Colonic mucosa (tissue), 4 donors: ENCODE results near the gene TEX55. TPM values are rescaled to one million over a fixed set of nuclear protein-coding genes. Genes with fewer than 3 reads are reported as not detected.
"Not testable (repeated sequence)": the region's sequence is repeated elsewhere in the genome, so short reads cannot be mapped to it uniquely, and the experiment has no call there.

Experiments used
- DNase-seq: peaks from one replicate; pipeline ENCODE4 v3.0.0-alpha.2; 2020
- H3K27ac ChIP-seq: fragments of 200-600 bp; one replicate; pipeline ENCODE4 v1.8.0; 2021
- H3K27me3 ChIP-seq: fragments of 200-600 bp; one replicate; pipeline ENCODE4 v1.8.0; 2021
- H3K36me3 ChIP-seq: fragments of 200-600 bp; one replicate; pipeline ENCODE4 v1.8.0; 2021
- H3K4me1 ChIP-seq: fragments of 200-600 bp; one replicate; pipeline ENCODE4 v1.8.0; 2021; ENCODE audit warnings: mild to moderate bottlenecking
- H3K4me3 ChIP-seq: fragments of 200-600 bp; one replicate; pipeline ENCODE4 v1.8.0; 2021
- H3K9ac ChIP-seq, 2 donors: one replicate each; pipeline ENCODE4 v1.7.0; 2013; ENCODE audit warnings: control low read depth in 2 of 2, low read depth in 2 of 2, low read length in 2 of 2
- H3K9me3 ChIP-seq: fragments of 200-600 bp; one replicate; pipeline ENCODE4 v1.8.0; 2021
- intact Hi-C: fragments of 100-400 bp; cut with DNase I; formaldehyde crosslinking; loops from one replicate; pipeline ENCODE4 v1.14.1; 2022
- total RNA-seq, 2 donors: library from RNA; stranded (reverse); fragmentation: NEBNext Ultra II Directional in 1 of 2; extraction: Animal tissue kit (Norgen Biotek cat#: 25700) in 1 of 2; gene quantifications; one replicate each; pipeline ENCODE4 v1.2.1, GENCODE V29; 2021
- TF ChIP-seq, protein P1 (sequence below): fragments of 200-600 bp; IDR thresholded peaks from one replicate; pipeline ENCODE4 v1.8.0; 2022; ENCODE audit warnings: antibody characterized with exemption, mild to moderate bottlenecking
- donor health status: healthy.
- donor health status: DM: no; HTN: no; CAD: no.
- donor health status: DM: no; HTN: no; CAD: no.

TEX55 gene
- total RNA-seq, 2 donors from 2014 or later = not detected

DNA sequence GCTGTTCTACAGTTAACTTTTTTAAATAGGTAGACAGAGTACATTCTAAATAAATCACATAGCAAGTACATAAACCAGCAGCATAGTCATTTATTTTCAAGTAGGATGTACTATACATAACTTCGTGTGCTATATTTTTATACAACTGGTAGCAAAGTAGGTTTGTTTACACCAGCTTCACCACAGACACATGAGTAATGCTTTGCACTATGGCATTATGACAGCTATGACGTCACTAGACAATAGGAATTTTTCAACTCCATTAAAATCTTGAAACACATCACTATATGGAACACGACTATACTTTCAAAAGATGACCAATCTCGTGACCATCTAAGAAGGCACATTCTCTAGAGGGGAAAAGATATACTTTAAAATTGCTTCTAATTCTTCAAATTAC is 3.5 kb downstream of the TEX55 start:
- DNase-seq = no peak
- H3K9me3 ChIP-seq = no peaks in the 10 kb centered on the region
- intact Hi-C loops = no loop called here
- no peak overlapping the region for H3K4me3 ChIP-seq
- H3K27me3 ChIP-seq = no peaks in the 10 kb centered on the region
- H3K4me1 ChIP-seq = no peaks in the 10 kb centered on the region
- H3K36me3 ChIP-seq = no peaks in the 10 kb centered on the region
- no peak overlapping the region for H3K9ac ChIP-seq
- no peak overlapping the region for H3K27ac ChIP-seq
- TF ChIP-seq, protein P1, sequence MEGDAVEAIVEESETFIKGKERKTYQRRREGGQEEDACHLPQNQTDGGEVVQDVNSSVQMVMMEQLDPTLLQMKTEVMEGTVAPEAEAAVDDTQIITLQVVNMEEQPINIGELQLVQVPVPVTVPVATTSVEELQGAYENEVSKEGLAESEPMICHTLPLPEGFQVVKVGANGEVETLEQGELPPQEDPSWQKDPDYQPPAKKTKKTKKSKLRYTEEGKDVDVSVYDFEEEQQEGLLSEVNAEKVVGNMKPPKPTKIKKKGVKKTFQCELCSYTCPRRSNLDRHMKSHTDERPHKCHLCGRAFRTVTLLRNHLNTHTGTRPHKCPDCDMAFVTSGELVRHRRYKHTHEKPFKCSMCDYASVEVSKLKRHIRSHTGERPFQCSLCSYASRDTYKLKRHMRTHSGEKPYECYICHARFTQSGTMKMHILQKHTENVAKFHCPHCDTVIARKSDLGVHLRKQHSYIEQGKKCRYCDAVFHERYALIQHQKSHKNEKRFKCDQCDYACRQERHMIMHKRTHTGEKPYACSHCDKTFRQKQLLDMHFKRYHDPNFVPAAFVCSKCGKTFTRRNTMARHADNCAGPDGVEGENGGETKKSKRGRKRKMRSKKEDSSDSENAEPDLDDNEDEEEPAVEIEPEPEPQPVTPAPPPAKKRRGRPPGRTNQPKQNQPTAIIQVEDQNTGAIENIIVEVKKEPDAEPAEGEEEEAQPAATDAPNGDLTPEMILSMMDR = no peak

DNA sequence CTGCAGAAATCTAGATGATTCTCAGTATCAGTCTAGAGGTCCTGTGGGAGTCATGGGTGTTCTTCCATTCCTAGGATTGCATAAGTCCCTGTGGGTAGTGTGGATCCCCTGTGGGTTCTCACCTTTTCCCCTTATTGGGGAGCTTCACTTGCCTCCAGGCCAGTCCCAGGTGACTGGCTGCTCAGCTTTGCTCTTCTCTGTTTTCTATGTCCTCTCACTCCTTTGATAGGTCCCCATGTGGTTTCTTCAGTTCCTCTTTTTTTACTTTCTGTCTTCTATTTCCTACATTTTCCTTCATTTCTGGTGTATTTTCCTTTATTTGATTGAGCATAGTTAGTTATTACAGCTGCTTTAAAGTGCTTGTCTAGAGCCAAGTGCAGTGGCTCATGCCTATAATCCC is 10.9 kb downstream of the TEX55 start:
- Histone ChIP-seq H3K27me3 (no peaks in the 10 kb centered on the region), H3K27ac (no peak overlapping the region), H3K4me1 (no peaks in the 10 kb centered on the region), H3K4me3 (no peak overlapping the region), H3K9ac (no peak overlapping the region), H3K36me3 (no peaks in the 10 kb centered on the region), H3K9me3 (no peaks in the 10 kb centered on the region)
- TF ChIP-seq, protein P1 = no peak
- intact Hi-C loops = no loop called here
- DNase-seq = no peak

DNA sequence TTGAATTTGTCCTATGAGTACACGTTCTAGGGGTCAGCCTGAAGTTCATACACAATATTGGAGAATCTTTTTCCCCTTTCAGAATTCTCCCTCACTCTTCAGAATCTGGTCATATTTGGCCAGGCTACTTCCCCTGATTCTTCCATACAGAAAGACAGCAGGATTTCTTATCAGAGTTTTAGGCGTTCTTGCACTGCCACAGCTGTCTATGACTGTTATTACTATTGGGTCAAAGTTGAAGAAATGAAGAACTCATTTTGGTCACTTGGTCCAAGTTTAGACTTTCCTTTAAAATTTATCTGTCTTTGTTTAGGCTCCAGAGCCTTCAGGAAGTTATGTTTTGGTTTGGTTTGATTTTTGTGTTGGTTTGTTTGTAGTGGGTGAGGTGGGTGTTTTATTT is 12.0 kb downstream of the TEX55 start:
- Histone ChIP-seq H3K9ac (no peak overlapping the region), H3K27ac (no peak overlapping the region), H3K27me3 (no peaks in the 10 kb centered on the region), H3K4me3 (no peak overlapping the region), H3K4me1 (no peaks in the 10 kb centered on the region), H3K36me3 (no peaks in the 10 kb centered on the region), H3K9me3 (no peaks in the 10 kb centered on the region)
- intact Hi-C loops = no loop called here
- TF ChIP-seq, protein P1 = no peak
- DNase-seq = no peak

DNA sequence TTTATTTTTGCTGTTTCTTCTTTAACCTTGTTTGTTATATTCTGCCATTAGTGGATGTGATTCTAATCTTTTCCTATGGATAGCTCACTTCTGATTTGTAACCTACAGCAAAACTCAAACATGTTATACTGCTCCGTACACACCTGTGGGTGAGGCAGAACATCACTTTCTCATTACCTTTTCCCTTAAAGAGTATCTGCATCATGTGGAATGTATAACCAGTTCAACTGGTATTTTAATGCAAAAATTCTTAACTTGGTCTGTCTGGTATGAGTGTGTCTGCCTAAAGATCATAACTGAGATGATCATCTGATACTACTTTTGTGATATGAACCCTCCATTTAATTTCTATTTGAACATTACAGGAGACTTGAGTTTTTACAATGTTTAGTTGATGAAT is 14.4 kb downstream of the TEX55 start:
- no peak overlapping the region for H3K27ac ChIP-seq
- H3K9ac ChIP-seq = no peak overlapping the region
- no peaks in the 10 kb centered on the region for H3K36me3 ChIP-seq
- no peaks in the 10 kb centered on the region for H3K27me3 ChIP-seq
- H3K9me3 ChIP-seq = no peaks in the 10 kb centered on the region
- no peak overlapping the region for H3K4me3 ChIP-seq
- intact Hi-C loops = no loop called here
- DNase-seq = no peak
- TF ChIP-seq, protein P1 = no peak
- no peaks in the 10 kb centered on the region for H3K4me1 ChIP-seq

DNA sequence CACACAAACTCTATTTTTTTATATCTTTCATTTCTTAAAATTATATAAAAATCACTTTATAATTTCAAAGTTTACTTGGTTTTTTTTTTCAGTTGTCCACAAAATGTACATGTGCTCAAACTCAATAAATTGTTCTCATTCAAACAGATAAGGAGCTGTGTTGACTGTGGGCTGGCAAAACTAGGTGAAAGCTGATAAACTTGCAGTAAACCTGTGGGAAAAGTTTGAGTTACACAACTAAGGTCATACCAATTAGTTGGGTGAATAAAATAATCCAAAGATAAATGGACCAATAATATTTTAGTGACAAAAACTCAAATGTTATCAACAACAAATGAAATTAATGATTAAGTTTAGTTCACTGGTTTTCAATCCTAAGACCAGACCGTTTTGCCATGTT is 14.8 kb downstream of the TEX55 start:
- no peaks in the 10 kb centered on the region for H3K4me1 ChIP-seq
- no peaks in the 10 kb centered on the region for H3K9me3 ChIP-seq
- intact Hi-C loops = no loop called here
- no peaks in the 10 kb centered on the region for H3K27me3 ChIP-seq
- no peaks in the 10 kb centered on the region for H3K36me3 ChIP-seq
- H3K27ac ChIP-seq = no peak overlapping the region
- TF ChIP-seq, protein P1 = no peak
- H3K4me3 ChIP-seq = no peak overlapping the region
- no peak overlapping the region for H3K9ac ChIP-seq
- DNase-seq = no peak

DNA sequence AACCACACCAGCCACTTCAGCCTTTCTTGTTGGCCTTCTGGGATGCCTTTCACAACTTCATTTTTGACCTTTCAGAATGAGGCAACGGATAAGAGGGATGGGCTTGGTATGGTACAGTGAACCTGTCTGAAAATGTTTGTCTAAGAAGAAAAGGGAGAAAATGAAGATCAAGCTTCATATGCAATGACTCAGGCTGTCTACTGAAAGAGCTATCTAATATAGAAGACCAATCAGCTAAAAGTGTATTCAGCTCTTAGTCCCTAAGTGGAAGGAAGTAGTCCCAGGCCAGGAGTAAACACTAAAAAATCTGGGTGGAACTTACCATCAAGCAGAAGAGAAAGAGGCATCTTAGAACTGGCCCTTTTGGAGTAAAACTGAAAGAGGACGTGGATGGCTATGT is 15.3 kb downstream of the TEX55 start:
- Histone ChIP-seq H3K27me3 (no peaks in the 10 kb centered on the region), H3K4me1 (no peaks in the 10 kb centered on the region), H3K27ac (no peak overlapping the region), H3K36me3 (no peaks in the 10 kb centered on the region), H3K9ac (no peak overlapping the region), H3K4me3 (no peak overlapping the region), H3K9me3 (no peaks in the 10 kb centered on the region)
- no peak for DNase-seq
- TF ChIP-seq, protein P1 = no peak
- intact Hi-C loops = no loop called here

DNA sequence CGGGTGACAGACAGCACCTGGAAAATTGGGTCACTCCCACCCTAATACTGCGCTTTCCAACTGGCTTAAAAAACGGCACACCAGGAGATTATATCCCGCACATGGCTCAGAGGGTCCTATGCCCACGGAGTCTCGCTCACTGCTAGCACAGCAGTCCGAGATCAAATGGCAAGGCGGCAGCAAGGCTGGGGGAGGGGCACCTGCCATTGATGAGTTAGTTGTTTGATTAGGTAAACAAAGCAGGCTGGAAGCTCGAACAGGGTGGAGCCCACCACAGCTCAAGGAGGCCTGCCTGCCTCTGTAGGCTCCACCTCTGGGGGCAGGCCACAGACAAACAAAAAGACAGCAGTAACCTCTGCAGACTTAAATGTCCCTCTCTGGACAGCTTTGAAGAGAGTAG is 18.8 kb downstream of the TEX55 start:
- intact Hi-C loops, H3K27me3 ChIP-seq, H3K27ac ChIP-seq, H3K4me1 ChIP-seq, H3K4me3 ChIP-seq, H3K9ac ChIP-seq, DNase-seq, H3K36me3 ChIP-seq, H3K9me3 ChIP-seq: not testable (repeated sequence)
